WERI-Rb-1 (cell line): ENCODE measurements around the gene PAX8.

ENCODE experiments used
- DNase-seq: peaks from one replicate; pipeline ENCODE4 v3.0.0-alpha.2; 2020
- H3K27ac ChIP-seq: fragments of 250-450 bp; sonication (Bioruptor Pico); 2 replicates; pipeline ENCODE4 v1.5.1; 2020; ENCODE audit warnings: mild to moderate bottlenecking, moderate library complexity
- H3K27me3 ChIP-seq: fragments of 250-450 bp; sonication (Bioruptor Pico); 2 replicates; pipeline ENCODE4 v1.5.1; 2021; ENCODE audit warnings: mild to moderate bottlenecking, low read depth, moderate library complexity; ENCODE audit not compliant: insufficient read depth, severe bottlenecking
- H3K36me3 ChIP-seq: fragments of 250-450 bp; sonication (Bioruptor Pico); 2 replicates; pipeline ENCODE4 v1.5.1; 2020; ENCODE audit warnings: mild to moderate bottlenecking, moderate library complexity
- H3K4me3 ChIP-seq: 2 replicates; pipeline ENCODE4 v1.5.1; 2011; ENCODE audit warnings: low read depth, mild to moderate bottlenecking, control low read depth, low read length
- H3K9me3 ChIP-seq: fragments of 250-450 bp; sonication (Bioruptor Pico); 2 replicates; pipeline ENCODE4 v1.5.1; 2021; ENCODE audit warnings: mild to moderate bottlenecking, moderate library complexity; ENCODE audit not compliant: severe bottlenecking
- CTCF ChIP-seq: IDR thresholded peaks from 2 replicates; pipeline ENCODE4 v1.5.1; 2011; ENCODE audit warnings: low read depth, mild to moderate bottlenecking, control low read depth, inconsistent platforms, low read length

Gene PAX8

GRCh38 chr2:113212245-113213060, 66.3 kb downstream of the PAX8 start:
- DNase-seq: no peak
- TF ChIP-seq CTCF: no peak
- H3K27ac ChIP-seq: no peak overlapping the region
- no peaks in the 10 kb centered on the region for H3K27me3 ChIP-seq
- no peaks in the 10 kb centered on the region for H3K9me3 ChIP-seq
- no peaks in the 10 kb centered on the region for H3K36me3 ChIP-seq
- no peak overlapping the region for H3K4me3 ChIP-seq

GRCh38 chr2:113211226-113212105, 67.3 kb downstream of the PAX8 start:
- no peak overlapping the region for H3K27ac ChIP-seq
- H3K9me3 ChIP-seq: no peaks in the 10 kb centered on the region
- no peaks in the 10 kb centered on the region for H3K27me3 ChIP-seq
- H3K4me3 ChIP-seq: no peak overlapping the region
- H3K36me3 ChIP-seq: no peaks in the 10 kb centered on the region
- DNase-seq: no peak
- no peak for TF ChIP-seq CTCF

GRCh38 chr2:113209646-113210171, 69.0 kb downstream of the PAX8 start:
- no peak for DNase-seq
- no peak overlapping the region for H3K27ac ChIP-seq
- H3K36me3 ChIP-seq: no peaks in the 10 kb centered on the region
- no peaks in the 10 kb centered on the region for H3K27me3 ChIP-seq
- no peaks in the 10 kb centered on the region for H3K9me3 ChIP-seq
- no peak overlapping the region for H3K4me3 ChIP-seq
- no peak for TF ChIP-seq CTCF

GRCh38 chr2:113209011-113209645, 69.6 kb downstream of the PAX8 start:
- Histone ChIP-seq H3K36me3 (no peaks in the 10 kb centered on the region), H3K27ac (no peak overlapping the region), H3K9me3 (no peaks in the 10 kb centered on the region), H3K27me3 (no peaks in the 10 kb centered on the region), H3K4me3 (no peak overlapping the region)
- no peak for DNase-seq
- no peak for TF ChIP-seq CTCF

- Histone ChIP-seq H3K9me3 (no peaks in the 10 kb centered on the region), H3K27ac (no peak overlapping the region), H3K27me3 (no peaks in the 10 kb centered on the region), H3K36me3 (no peaks in the 10 kb centered on the region), H3K4me3 (no peak overlapping the region)
- no peak for DNase-seq
- TF ChIP-seq CTCF: no peak
These were observed 70.3 kb downstream of the PAX8 start for GRCh38 chr2:113208396-113208795.
